ENCODE data around the gene CDKL4. TPM values are rescaled to one million over a fixed set of nuclear protein-coding genes. Genes with fewer than 3 reads are reported as not detected.

The CDKL4 gene
- total and polyA plus RNA-seq, 2 of the 13 experiments (the other 11 are each of a cell fraction or from before 2014, with no cell fraction given), result 0.29 to 0.50 TPM

DNA sequence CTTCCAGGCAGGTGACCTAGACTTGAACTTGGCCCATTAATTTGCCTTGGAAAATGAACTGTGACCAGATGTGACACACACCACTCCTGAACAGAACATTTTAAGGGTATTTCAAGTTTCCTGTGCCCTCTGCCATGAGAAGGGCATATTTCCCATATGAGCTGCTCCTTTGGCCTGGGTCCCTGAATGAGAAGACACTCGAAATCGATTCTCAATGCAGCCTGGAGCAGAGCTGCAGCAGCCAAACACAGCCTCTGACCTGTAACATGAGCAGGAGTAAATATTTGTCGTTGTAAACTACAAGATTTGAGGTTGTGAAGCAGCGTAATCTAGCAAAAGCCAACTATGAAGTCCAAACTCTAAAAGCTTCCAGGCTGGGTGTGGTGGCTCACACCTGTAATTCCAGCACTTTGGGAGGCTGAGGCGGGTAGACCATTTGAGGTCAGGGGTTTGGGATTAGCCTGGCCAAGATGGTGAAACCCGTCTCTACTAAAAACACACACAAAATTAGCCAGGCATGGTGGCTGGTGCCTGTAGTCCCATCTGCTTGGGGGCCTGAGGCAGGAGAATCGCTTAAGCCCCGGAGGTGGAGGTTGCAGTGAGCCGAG is 92.8 kb downstream of the CDKL4 start (continued):
- TF ChIP-seq E2F5 (CRISPR knock-in tag; conservative IDR thresholded peaks at IDR 0.05) (no peak), ZNF841 (CRISPR knock-in tag; IDR thresholded peaks at IDR 0.05; ENCODE audit: borderline replicate concordance) (no peak), ATM (IDR thresholded peaks at IDR 0.05; ENCODE audit: borderline replicate concordance) (no peak), THRA (CRISPR knock-in tag; IDR thresholded peaks at IDR 0.05; ENCODE audit: borderline replicate concordance) (peak; percentile 79; the same call in 1 of the 2 replicates), XBP1 (CRISPR knock-in tag; IDR thresholded peaks at IDR 0.05) (no peak), ZNF432 (CRISPR knock-in tag; IDR thresholded peaks at IDR 0.05; ENCODE audit: borderline replicate concordance) (no peak), ZSCAN9 (CRISPR knock-in tag; IDR thresholded peaks at IDR 0.05; ENCODE audit: borderline replicate concordance) (no peak), EHMT2 (IDR thresholded peaks at IDR 0.05; ENCODE audit: borderline replicate concordance, low read depth, low read length) (no peak), ZNF75D (CRISPR knock-in tag; IDR thresholded peaks at IDR 0.05; ENCODE audit: borderline replicate concordance) (no peak), NFYB (CRISPR knock-in tag; IDR thresholded peaks at IDR 0.05) (no peak), ZNF235 (CRISPR knock-in tag; IDR thresholded peaks at IDR 0.05; ENCODE audit: borderline replicate concordance) (no peak), ZNF3 (CRISPR knock-in tag; IDR thresholded peaks at IDR 0.05) (no peak), FOSL1 (CRISPR knock-in tag; IDR thresholded peaks at IDR 0.05; ENCODE audit: borderline replicate concordance) (no peak), DNMT3B (CRISPR knock-in tag; conservative IDR thresholded peaks at IDR 0.05) (no peak), ZNF546 (CRISPR knock-in tag; conservative IDR thresholded peaks at IDR 0.05) (no peak), ARNT (IDR thresholded peaks at IDR 0.05) (no peak), MEIS2 (CRISPR knock-in tag; IDR thresholded peaks at IDR 0.05) (0 out of 2 replicates have a peak, but pooled peaks have one; percentile 42), ZSCAN29 (CRISPR knock-in tag; conservative IDR thresholded peaks at IDR 0.05) (no peak; the same call in 1 of the 2 replicates), NR1H2 (CRISPR knock-in tag; IDR thresholded peaks at IDR 0.05; ENCODE audit: borderline replicate concordance, low read depth) (no peak), SMAD1 (CRISPR knock-in tag; IDR thresholded peaks at IDR 0.05; ENCODE audit: borderline replicate concordance, low read depth) (no peak), ZNF12 (CRISPR knock-in tag; IDR thresholded peaks at IDR 0.05) (peak; percentile 88), HCFC1 (IDR thresholded peaks at IDR 0.05; ENCODE audit: low read depth, low read length) (no peak), CCDC6 (CRISPR knock-in tag; IDR thresholded peaks at IDR 0.05) (0 out of 2 replicates have a peak, but pooled peaks have one; percentile 41), KLF11 (CRISPR knock-in tag; IDR thresholded peaks at IDR 0.05) (no peak), MYC (CRISPR knock-in tag; IDR thresholded peaks at IDR 0.05; ENCODE audit: borderline replicate concordance) (no peak), TSC22D2 (CRISPR knock-in tag; IDR thresholded peaks at IDR 0.05; ENCODE audit: borderline replicate concordance) (no peak), NCOA2 (CRISPR knock-in tag; IDR thresholded peaks at IDR 0.05) (peak; percentile 80)
- TF ChIP-seq, protein P1, sequence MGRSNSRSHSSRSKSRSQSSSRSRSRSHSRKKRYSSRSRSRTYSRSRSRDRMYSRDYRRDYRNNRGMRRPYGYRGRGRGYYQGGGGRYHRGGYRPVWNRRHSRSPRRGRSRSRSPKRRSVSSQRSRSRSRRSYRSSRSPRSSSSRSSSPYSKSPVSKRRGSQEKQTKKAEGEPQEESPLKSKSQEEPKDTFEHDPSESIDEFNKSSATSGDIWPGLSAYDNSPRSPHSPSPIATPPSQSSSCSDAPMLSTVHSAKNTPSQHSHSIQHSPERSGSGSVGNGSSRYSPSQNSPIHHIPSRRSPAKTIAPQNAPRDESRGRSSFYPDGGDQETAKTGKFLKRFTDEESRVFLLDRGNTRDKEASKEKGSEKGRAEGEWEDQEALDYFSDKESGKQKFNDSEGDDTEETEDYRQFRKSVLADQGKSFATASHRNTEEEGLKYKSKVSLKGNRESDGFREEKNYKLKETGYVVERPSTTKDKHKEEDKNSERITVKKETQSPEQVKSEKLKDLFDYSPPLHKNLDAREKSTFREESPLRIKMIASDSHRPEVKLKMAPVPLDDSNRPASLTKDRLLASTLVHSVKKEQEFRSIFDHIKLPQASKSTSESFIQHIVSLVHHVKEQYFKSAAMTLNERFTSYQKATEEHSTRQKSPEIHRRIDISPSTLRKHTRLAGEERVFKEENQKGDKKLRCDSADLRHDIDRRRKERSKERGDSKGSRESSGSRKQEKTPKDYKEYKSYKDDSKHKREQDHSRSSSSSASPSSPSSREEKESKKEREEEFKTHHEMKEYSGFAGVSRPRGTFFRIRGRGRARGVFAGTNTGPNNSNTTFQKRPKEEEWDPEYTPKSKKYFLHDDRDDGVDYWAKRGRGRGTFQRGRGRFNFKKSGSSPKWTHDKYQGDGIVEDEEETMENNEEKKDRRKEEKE (IDR thresholded peaks at IDR 0.05), result no peak

All from HepG2 (cell line).